Measurements from ENCODE around the gene TNRC6A.
"Not testable (repeated sequence)": the region's sequence is repeated elsewhere in the genome, so short reads cannot be mapped to it uniquely, and the experiment has no call there.

Gene TNRC6A

DNA sequence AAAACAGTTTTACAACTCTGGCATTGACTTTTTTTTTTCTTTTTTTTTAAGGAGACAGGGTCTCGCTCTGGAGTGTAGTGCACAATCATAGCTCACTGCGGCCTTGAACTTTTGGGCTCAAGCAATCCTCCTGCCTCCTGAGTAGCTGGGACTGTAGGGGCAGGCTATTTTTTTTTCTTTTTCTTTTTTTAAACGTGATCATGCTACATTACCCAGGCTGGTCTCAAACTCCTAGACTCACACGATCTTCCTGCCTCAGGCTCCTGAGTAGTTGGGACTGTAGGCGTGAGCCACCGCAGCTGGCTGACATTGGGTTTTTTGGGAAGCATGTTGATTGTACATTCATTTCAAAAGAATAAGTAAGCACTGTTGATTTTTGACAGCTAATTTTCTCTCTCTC is 32.1 kb downstream of the TNRC6A start:
- no peak for DNase-seq

DNA sequence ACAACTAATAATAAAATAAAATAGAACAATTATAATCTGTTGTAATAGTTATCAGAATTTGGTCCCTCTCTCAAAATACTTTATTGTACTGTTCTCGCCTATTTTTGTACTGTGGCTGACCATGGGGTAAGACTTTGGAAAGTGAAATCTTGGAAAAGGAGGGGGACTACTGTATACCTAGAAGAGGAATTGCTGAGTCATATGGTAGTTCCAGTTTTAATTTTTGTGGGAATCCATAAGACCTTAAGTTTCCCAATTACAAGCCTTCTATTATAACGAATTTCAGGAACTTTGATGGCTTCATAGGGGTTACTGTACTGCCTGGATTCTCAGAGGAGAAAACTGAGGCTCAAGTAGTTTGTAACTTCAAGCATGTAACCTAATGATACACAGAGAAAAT is 35.5 kb downstream of the TNRC6A start:
- DNase-seq, result no peak

DNA sequence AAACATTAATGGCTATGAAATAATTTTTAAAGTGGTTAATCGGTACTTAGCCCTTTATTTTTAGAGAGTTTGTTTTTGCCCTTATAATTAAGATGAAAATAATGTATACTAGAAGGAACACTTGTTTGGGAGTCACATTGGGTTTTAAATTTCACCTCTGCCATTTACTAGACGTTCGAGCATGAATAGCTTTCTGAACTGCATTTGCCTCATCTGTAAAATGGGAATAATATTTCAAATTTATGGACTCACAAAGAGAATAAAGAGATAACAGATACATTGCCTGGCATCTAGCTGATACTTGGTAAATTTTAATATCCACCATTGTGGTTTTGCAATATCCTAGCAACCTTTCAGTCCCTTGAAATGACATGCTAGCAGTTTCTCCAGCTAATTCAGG is 36.6 kb downstream of the TNRC6A start:
- DNase-seq, result no peak

DNA sequence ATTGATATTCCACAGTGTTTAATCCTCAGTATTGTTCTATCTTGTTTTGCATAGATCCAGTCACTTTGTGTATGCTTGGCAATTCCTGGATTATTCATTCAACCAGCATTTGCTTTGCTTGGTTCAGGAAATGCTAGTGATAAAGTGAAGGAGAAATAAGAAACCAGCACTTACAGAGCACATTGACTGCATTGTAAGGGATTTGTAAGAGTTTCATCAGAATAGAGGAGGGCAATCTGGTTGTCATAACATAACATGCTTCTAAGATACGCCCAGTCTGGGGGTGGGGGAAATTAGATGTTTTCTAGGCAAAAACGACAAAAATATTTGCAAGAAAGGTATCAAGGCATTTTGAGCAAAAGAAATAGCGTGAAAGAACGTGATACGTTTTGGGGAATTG is 40.4 kb downstream of the TNRC6A start:
- no peak for DNase-seq

DNA sequence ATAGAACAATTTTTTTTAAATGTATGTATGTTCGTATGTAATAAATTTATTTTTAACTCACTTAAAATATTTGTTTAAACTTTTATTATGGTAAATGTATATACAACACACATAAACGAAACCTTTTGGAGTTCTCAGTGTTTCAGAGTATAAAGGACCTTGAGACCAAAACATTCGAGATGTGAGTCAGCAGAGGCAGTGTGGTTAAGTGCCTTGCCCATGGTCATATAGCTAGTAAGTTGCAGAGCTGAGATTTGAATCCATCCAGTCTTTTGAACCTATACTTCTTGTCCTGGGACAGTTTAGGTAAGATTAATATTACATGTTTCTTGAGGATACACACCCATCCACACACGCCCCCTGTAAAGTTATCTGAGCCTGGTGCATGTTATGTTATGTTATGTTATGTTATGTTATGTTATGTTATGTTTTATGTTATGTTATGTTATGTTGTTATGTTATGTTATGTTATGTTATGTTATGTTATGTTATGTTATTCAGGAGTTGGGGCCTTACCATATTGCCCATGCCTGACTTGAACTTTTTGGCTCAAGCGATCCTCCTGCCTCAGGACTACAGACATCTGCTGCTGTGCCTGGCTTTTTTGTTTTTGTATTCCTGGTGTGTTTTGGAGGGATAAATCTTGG is 41.8 kb downstream of the TNRC6A start:
- DNase-seq, result no peak

DNA sequence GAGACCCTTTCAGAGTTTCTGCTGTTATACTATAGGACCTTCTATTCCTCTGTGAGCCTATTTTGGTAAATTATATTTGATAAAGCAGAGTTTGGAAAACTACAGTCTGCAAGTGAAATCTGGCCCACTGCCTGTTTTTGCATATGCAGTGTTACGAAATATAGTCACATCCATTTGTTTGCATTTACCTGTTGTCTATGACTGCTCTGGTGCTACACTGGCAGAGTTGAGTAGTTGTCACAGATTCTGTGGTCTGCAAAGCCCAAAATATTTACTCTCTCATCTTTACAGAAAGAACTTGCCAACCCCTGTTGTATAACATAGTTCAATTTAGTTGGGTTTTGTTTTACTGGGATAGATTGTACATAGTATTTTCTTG is 42.3 kb downstream of the TNRC6A start:
- DNase-seq, result no peak

DNA sequence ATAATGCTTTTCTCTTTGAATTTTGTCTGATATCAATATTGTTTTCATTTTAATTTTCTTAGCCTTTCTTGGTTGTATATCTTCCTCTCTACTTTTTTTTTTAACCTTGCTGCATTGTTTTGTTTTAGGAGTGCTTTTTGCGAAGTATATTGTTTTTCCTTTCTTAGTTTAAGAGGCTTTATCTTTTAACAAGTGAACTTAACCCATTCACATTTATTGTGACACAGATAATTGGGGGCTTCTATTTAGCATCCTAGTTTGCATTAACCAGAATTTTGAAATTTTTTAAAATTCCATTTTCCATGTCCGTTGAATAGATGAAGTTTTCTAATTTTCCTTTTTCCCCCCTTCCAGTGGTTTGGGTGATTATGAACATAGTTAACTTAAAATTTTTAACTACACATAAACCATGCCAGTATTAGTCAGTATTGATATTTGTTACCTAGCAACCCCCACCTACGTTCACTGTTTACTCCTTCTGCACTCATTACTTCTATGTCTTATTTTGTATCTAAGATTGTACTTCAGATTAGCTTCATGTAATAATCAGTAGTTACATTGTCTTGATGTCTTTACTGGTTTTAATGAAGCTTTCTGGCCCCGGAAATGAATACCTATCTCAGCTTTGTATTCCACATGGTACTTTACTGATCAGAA is 44.4 kb downstream of the TNRC6A start:
- DNase-seq, result no peak

DNA sequence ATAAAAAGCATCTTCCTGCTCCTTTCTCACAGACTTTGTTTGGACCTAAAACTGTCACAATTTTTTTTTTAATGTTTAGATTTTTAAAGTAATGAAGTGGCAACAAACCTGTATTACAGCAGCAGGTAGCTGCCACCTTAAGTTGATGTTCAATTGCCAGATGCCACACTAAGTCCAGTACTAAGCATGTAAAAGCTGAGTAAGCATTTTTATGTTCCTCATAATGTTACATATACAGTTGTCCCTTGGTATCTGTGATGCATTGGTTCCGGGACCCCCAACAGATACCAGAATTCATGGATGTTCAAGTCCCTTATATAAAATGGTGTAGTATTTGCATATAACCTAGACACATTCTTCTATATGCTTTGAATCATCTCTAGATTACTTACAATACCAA is 45.1 kb downstream of the TNRC6A start:
- DNase-seq, result no peak

DNA sequence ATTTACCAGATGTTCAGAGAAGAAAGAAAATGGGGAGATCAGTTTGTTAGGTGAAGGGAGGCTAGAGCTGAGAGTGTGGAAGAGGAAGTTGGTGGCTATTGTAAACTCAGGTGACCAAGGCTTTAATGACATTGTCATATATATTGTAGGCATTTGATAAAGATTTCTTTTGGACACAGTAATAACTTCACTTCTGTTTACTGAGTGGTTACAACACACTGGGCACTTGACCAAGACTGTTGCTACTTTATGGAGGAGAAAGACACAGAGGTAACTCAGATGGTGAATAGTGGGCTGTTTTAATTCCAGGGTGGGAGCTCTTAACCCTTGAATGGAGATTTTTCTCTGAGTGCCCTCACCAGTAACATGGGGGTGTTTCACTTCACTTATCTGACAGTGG is 46.0 kb downstream of the TNRC6A start:
- no peak for DNase-seq

DNA sequence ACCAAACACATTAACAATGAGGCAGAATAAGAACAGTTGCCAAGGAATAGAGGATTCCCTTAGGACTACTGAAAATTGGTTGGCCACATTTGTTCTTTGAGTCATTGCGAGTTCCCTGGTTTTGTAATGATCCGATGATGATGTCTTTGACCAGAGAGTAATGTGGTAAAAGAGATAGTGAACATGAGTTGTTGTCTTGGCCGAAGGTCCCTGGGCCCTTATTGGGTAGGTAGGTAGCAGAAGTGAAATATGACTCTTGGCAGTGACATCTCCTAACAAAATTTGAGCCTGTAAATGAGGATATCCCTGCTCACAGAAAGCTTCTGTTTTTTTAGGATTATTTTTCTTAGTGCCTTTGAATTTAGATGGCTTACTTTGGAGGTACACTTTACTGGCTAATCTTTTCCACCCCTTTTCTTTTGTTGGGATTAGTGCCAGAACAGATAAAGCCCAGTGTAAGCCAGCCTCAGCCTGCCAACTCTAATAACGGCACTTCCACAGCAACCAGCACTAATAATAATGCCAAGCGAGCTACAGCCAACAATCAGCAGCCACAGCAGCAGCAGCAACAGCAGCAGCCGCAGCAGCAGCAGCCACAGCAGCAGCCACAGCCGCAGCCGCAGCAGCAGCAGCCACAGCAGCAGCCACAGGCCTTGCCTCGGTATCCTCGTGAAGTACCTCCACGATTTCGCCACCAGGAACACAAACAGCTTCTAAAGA is 47.2 kb downstream of the TNRC6A start:
- DNase-seq, result no peak

DNA sequence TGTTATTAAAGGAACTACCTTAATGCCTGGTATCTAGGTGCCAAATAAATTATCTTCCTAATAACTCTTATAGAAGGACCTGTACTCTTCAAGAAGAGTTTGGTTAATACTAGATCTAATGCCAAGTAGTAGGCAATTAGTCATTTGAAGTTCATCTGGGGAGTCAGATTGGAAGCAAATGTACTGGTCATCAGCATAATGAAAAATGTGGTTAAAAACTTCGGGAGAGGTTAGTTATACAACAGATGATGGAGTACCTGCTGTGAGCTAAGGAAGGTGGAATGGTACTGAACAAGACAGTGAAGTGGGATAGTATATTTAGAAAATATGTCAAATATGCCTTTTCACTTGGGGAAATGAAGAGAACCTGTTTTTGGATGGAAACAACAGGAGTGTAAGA is 49.2 kb downstream of the TNRC6A start:
- DNase-seq, result no peak

DNA sequence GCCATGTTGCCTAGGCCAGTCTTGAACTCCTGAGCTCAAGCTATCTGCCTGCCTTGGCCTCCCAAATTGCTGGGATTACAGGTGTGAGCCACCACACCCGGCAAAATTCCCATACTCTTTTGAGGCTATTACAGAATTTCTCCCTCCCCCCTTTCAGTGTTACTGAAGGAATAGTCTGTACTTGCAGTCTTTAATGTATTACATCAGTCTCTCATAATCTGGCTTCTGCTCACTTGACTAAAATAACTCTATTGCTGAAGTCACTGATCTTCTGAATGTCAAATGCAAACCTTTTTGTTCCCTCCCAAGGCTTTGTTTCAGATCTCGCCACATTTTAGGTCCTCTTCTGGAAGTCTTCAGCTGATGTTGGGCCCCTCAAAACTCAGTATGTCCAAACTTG is 51.8 kb downstream of the TNRC6A start:
- DNase-seq, result no peak

DNA sequence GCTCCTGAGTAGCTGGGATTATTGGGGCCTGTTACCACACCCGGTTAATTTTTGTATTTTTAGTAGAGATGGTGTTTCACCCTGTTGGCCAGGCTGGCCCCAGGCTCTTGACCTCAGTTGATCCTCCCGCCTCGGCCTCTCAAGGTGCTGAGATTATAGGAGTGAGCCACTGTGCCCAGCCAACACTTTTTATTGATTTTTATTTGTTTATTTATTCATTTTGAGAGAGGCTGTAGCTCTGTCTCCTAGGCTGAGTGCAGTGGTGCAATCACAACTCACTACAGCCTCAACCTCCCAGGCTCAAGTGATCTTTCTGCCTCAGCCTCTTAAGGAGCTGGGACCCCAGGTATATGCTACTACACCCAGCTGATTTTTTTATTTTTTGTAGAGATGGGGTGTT is 54.7 kb downstream of the TNRC6A start:
- no peak for DNase-seq

DNA sequence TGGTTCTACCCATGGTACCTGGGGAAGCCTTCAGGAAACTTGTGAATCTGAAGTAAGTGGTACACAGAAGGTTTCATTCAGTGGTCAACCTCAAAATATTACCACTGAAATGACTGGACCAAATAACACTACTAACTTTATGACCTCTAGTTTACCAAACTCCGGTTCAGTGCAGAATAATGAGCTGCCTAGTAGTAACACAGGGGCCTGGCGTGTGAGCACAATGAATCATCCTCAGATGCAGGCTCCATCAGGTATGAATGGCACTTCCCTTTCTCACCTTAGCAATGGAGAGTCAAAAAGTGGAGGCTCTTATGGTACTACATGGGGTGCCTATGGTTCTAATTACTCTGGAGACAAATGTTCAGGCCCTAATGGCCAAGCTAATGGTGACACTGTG is 60.4 kb downstream of the TNRC6A start:
- no peak for DNase-seq

DNA sequence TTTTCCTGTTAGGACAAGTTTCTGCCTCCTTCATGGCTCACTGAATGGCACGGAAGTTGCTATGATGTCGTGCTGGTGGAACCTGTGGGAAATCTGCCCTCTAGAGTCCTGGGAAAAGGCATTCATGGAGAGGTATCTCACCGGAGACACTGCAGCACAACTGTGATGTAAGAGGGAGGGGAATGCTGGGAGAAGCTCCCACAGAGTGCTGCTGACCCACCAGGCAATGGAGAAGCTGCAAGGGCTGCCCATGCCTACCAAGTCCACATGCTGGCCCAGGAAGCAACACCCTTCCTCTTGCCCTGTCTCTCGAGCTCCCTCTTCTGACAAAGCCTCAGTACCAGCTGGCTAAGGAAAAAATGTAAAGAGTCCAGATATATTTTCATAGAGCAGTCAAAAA is 71.1 kb downstream of the TNRC6A start:
- no peak for DNase-seq

DNA sequence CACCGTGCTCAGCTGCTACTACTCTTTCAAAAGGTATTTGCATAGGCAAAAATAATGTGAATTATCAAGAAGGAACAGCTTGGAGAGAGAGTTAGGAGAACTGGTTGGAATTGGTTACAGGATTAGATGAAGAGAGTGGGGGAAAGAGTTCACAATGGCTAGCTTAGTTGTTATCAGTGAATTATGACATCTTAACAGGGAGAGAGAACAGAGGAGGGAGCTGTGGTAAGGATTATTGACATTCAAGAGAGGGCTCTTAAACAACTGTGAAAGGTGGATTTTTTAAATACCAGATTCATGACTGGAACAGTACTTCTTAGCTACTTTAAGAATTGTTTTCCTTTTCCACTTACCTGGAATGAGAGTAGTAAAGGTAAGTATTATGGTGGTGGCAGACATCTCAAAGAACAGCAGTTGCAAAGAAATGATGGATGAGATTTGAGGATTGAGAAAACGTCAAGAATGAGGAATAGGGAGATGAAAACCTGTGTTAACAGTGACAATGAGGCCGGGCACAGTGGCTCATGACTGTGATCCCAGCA is 72.4 kb downstream of the TNRC6A start:
- DNase-seq, result no peak

DNA sequence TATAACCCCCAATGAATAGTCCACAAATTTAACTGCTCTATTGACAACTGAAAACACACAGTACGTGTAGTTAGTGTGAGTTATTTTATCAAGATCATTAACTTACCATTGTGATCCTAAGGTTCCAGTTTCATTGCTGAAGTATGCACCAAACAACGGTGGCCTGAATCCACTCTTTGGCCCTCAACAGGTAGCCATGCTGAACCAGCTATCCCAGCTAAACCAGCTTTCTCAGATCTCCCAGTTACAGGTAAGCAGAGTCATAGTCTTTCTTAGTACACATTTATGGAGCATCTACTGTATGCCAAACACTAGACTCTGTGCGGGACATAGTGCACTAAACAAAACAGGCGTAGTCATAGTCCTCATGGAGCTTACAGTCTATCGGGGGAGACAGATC is 76.0 kb downstream of the TNRC6A start:
- no peak for DNase-seq

DNA sequence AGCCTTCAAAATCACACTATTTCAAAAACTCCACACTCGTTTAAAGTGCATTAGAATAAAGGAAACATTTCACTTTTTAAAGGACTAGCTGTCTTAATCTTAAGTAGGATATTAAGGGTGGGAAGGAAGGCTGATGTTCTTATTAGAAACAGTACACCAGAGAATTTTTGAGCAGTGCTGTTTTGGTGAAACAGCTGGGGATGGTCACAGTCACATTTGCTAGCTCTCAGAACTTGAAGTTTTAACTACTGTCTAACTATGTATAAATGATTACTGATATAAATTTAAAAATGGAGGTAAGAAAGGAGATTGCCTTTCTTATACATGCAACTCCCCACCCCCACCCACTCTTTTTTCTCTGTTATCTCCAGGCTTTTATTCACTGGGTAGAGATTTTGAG is 77.8 kb downstream of the TNRC6A start:
- DNase-seq, result no peak

DNA sequence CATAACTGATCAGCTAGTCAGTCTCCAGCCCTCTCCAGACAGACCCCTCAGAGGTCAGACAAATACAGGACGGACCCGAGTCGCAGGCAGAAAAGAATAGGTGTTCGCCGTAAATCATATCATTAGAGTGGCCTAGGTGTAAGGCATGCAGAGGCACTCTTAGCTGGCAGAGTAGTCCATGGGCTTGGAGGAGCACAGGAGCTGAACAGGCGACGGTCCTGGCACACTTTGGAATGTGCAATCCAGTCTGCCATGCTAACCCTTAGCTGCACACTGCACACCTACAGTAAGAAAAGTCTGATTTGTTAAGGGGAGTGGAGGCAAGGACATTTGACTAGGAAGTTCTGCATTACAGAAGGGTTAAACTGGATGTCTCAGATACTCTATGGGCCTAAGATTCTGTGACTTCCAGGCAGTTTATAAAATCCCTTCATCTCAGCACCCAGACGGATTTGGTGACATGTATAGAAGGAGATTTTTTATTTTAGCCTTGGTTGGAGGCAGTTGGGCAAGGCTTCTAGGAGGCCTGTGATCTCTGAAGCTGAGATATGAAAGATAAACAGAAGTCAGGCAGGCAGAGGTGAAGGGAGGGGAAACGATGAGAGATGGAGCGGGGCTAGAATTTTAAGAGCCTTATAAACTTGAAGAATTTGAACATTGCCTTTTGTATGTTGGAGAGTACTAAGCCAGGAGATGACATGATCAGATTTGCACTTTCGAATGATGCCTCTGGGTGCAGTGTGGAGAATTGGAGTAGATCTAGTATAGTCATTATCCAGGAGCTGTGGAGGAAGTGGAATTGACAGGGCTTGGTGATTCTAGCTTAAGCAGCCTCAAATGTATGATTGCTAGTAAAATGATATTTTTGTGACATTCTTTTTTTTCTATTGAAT is 81.7 kb downstream of the TNRC6A start:
- DNase-seq, result no peak

DNA sequence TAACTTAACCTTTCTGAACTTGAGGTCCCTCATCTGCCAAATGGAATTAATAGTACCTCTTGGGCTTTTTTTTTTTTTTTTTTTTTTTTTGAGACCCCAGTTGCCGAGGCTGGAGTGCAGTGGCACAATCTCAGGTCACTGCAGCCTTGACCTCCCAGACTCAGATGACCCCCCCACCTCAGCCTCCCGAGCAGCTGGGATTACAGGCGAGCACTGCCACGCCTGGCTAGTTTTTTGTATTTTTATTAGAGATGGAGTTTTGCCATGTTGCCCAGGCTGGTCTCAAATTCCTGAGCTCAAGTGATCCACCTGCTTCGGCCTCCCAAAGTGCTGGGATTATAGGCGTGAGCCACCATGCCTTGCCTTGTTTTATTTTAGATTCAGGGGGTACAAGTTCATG is 83.4 kb downstream of the TNRC6A start:
- not testable (repeated sequence) for DNase-seq

DNA sequence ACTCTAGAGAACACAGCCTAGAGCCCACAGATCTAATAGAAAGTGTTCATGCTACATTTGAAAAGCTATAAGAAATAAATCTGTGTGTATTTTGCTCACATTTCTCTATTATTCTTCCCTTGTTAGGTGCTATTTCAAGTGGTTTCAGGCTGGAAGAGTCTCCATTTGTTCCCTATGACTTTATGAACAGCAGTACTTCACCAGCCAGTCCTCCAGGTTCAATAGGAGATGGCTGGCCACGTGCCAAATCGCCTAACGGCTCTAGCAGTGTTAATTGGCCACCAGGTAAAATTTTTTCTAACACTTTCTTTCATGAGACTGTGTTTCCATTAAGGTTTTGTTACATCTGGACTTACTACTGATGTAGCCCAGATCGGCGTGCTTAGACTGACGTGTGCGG is 85.6 kb downstream of the TNRC6A start:
- no peak for DNase-seq

DNA sequence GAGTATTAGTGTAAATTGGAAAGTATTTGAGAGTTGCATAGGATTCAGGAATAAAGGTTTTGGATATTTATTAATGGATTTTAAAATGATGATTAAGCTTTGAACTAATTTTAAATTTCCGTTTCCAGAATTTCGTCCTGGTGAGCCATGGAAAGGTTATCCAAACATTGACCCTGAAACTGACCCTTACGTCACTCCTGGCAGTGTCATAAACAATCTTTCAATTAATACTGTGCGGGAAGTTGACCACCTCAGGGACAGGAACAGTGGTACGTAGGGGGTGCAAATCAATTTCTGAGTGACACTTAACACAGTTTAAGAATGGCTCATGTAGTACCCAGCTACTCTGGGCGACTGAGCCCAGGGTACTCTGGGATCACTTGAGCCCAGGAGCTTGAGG is 87.2 kb downstream of the TNRC6A start:
- no peak for DNase-seq

DNA sequence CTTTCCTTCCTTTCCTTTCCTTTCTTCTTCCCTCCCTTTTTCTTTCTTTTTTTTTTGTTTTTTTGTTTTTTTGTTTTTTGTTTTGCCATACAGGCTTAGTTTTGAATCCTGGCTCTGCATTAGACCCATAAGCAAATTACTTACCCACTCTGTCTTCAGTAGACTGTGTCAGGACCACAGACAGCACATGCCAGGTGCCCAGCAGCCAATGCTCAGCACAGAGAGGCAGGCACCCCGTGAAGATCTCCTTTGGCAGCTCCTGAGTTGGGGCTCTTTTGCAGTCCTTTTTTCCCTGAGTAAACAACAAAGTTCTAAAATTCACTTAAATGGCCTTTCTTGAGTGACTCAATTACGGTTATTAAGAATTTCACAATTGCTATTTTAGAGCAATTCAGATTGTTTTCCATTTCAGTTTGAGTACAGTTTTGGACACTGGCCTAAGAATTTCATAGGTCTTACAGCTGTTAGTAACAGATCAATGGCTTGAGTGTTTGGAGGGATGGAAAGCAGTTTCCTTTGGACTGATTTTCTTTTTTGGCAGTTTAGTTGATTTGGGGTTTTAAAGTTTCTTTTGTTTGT is 90.1 kb downstream of the TNRC6A start:
- DNase-seq, result no peak

Measured in activated naive CD4-positive, alpha-beta T cell (primary cell).